Measurements from ENCODE around the gene LRRC45.

The LRRC45 gene

DNA sequence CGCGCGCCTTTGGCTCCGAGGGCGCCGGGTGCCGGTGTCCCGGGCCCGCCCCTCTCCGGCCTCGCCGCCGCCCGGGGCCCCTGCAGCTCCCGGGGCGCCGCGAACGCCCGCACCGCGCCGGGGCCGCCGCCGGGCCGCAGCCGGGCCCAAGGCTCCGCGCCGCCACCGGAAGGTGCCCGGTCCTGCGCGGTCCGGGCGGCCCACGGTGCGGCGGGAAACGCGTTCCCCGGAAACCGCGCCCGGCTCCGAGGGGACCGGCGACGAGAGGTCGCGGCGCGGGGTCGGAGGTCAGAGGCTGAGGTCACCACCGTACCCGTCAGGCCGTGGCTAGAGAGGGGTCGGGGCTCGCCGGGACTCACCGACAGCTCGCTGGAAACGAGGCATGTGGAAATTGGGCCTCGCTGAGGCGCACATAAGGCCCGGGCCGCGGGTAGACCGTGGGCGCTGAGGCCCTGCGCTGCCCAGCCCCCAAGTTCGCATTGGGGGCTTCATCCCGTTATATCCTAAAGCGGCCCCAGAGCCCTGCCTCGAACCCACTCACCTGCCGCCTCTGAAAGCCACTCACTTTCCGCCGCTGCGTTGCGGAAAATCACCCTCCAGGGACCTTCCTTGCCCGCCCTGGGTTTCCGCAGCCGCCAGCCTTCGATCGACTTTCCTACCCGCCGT is 42.7 kb downstream of the LRRC45 start, which contains the start of gene DUS1L:
TSS of gene DUS1L (minus strand) at position 167 of the 666 bp plus-strand sequence. CDS start 745 bp downstream, outside the sequence.
- DNase-seq: peak; percentile 65 to 80

DNA sequence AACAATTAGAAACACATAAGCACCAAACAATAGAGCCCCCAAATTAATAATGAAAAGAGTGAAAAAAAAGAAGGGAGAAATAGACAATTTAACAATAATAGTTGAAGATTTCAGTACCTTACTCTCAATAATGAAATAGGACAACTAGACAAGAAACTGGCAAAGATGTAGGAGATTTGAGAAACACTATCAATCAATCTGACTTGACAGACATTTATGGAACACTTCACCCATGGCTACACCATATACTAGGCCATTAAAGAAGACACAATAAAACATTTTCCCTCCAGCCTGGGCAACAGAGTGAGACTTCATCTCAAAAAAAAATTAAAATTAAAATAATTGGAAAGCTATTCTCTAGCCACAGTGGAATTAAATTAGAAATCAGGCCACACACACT is 47.5 kb downstream of the LRRC45 start:
- no peak for DNase-seq

DNA sequence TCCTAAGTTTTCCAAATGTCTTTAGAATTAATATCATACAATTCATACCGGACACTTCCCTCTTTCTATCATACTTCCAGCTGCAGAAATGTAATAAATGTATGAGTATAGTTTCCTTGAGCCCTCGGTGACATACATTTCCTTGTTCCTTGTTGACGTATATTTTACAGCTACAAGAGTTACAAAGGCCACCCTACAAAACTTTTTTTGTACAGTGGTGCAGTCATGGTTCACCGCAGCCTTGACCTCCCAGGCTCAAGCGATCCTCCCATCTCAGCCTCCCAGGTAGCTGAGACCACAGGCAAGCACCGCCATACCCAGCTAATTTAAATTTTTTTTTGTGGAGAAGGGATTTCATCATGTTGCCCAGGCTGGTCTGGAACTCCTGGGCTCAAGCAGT is 49.7 kb downstream of the LRRC45 start:
- no peak for DNase-seq

DNA sequence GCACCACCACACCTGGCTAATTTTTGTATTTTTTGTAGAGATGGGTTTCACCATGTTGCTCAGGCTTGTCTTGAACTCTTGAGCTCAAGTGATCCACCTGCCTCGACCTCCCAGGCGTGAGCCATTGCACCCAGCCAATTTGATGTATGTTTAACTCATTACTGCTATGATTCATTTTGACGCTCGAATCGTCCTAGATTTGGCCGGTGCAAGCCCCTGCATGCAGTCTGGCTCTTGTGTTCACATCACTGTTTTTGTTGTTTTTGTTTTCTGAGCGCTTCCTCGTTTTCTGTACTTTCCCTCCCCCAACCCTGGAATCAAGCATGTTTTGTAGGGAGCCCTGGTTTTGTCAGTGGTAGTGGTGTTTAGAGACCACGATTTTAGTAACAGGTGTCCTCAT is 50.3 kb downstream of the LRRC45 start:
- DNase-seq: no peak

DNA sequence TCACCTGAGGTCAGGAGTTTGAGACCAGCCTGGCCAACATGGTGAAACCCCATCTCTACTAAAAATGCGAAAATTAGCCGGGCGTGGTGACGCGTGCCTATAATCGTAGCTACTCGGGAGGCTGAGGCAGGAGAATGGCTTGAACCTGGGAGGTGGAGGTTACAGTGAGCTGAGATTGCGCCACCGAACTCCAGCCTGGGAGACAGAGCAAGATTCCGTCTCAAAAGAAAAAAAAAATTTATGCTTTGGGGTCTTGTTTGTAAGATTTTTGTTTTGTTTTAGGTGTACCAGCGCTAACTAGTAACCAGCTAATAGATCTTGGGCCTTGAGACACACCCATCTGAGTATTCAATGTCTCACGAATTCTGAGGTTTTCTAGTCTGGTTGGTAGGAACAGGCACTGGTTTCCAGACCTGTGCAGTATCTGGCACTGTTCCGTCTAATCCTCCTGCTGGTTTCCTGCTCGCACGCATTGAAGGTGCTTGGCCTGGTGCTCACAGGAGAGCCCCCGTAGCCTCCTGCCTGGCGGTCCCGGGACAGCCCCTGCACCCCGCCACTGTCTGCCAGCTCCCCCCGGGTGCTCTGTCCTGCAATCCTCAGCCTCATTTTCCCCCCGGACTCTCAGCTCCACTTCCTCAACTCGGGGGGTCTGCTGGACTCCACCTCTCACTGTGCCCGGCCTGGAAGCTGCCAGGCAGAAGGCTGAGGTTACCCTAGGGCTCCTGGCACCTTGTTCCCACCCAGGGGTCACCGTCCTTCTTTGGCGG is 53.1 kb downstream of the LRRC45 start:
- no peak for DNase-seq

DNA sequence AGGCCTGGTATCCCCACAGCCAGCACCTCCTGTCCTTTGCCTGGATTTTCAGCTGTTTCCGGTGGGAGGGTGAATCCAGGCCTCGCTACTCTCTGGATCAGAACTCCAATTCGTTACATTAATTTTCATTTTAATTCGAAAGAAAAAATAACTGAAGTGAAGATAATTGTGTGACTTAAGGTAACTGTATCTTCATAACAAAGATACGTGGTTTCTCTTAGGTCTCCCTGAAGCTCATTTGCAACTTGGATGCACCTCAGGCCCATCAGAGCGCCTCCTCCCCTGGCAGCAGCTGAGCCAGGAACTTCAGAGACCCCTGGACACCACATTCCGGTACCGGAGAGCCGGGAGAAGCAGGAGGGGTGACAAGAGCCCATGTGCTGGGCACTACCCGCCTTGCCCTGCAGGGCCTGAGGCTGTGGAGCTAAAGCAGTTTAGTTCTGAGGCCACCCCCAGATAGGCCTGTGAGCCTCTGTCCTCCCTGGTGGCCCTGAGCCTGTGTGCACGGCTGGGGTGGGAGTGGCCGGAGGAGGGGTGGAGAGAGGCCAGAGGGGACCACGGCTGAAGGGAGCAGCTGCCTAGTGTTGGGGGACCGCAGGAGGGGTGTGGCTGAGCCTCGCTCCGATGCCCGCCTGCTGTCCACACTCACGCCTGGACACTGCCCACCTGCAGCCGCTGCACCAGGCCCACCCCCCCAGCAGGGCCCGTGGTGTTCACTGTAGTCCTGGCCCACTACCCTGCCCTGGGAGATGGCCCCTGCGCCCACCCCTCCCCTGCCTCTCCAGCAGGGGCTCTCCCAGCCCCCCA is 53.9 kb downstream of the LRRC45 start:
- DNase-seq: no peak

DNA sequence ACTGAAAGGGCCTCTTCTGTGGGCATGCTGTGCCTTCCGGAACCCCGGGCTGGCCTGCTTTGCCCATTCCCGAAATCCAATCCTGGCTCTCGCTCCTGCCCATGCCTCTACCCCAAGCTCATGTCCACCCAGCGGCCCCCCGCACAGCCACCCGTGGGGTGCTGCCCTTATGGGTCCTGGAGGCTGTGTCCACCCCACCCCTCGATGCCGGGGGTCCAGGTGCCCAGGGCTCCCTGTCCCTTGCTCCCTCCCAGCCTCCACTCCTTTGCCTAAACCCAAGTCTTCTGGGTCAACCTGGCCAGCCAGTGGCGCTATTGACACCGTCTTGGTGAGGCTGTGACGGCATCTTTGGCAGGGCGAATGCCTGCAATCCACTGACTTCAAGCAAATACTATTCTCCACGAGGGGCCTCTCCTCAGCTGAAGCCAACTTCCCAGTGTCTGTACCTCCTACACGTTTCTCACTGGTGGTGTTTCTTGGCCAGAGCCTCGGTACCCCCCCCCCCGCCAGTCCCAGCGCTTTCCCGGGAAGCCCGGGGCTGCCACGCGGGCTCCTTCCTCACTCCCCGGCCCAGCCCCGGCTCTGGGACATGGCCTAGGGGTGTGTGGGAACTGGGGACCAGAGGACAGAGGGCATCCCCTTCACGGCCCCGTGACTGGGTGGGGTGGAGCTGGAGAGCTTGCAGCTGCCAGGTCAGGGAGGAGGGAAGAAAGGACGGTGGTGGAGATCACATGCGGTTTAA is 54.7 kb downstream of the LRRC45 start:
- no peak for DNase-seq

DNA sequence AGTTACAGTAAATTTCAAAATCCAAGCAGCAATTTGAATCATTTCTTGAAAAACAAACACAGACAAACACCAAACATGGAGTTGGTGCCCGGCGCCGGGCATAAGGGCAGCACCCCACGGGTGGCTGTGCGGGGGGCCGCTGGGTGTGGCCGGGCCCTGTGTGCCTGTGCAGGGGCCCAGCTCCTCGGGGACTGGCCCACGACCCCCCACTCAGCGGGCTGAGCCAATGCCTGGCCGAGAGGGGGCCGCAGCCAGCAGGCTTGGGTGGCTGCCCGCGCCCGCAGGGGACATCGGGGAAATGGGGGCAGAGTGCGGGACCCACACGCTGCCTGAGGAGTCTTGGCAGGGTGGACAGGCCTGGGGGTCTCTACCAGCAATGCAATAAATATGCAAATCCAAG is 55.3 kb downstream of the LRRC45 start:
- DNase-seq: no peak

DNA sequence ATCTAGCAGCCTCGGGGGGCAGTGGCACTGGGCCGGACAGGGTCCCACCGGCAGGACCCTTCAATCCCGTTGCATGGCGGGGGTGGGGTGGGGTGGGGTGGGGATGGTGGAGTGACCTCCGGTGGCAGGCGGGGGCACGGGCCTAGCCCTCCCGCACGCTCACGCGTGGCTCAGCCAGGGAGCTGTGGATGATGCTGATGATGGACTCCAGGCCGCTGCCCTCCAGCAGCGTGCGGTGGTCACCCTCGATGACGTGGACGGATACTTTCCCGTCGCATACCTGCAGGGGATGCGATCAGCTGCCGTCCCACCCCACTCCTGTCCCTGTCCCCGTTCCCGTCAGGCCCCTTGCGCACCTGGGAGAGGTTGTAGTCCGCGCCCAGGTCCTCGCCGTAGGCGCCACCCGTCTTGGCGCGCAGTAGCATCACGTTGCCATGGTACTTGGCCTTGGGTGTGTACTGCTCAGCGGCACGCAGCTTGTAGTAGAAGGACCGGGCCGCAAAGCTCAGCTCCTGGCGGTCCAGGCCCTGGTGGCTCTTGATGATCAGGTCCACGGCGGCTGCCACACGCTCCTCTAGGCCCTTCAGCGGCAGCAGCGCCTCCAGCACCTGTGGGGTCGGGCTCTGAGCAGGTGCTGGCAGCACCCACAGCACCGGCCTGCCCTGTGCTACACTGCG is 56.0 kb downstream of the LRRC45 start:
- no peak for DNase-seq

DNA sequence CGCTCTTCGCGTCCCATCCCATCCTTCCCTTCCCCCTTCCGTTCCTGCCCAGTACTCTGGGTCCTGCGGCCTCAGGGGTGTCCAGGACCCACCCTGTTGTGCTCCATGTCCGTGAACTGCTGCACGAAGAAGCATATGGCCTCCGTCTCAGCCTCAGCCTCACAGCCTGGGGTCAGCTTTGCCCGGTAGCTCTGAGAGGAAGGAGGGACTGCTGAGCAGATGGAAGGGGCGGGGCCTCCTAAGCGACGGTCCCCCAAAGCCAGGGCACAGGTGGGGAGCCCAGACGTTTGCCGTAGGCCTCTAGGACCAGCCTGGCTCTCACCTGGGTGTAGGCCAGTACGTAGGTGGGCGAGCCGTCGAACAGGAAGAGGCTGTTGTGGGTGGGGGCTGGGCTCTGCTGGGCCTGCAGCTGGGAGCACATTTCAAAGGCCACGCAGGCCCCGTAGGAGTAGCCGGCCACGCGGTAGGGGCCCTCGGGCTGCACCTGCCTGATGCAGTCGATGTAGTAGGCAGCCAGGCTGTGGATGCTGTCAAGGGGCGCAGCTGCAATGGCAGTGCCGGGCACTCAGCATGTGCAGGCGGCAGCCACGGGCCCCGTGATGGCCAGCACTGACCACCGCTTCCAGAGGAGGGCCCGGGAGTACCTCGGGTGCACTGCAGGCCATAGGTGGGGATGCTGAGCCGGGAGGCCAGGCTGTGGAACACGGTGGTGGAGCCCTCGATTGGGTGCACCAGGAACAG is 57.1 kb downstream of the LRRC45 start:
- DNase-seq: no peak

Data from stimulated activated CD4-positive, alpha-beta T cell treated with anti-CD3 and anti-CD28 coated beads, Interleukin-2, amount 100 ng/mL, for 48 hours (primary cell).